NCI-H82 treated with DMSO at 0.1 percent for 48 hours (cell line): ENCODE results near the gene LAMB1.
"Not testable (repeated sequence)": the region's sequence is repeated elsewhere in the genome, so short reads cannot be mapped to it uniquely, and the experiment has no call there.

ENCODE experiments used
- DNase-seq: peaks from one replicate; lab custom pipeline; 2025; ENCODE audit not compliant: unreplicated experiment; lab: John Stamatoyannopoulos, UW

LAMB1 gene

DNA sequence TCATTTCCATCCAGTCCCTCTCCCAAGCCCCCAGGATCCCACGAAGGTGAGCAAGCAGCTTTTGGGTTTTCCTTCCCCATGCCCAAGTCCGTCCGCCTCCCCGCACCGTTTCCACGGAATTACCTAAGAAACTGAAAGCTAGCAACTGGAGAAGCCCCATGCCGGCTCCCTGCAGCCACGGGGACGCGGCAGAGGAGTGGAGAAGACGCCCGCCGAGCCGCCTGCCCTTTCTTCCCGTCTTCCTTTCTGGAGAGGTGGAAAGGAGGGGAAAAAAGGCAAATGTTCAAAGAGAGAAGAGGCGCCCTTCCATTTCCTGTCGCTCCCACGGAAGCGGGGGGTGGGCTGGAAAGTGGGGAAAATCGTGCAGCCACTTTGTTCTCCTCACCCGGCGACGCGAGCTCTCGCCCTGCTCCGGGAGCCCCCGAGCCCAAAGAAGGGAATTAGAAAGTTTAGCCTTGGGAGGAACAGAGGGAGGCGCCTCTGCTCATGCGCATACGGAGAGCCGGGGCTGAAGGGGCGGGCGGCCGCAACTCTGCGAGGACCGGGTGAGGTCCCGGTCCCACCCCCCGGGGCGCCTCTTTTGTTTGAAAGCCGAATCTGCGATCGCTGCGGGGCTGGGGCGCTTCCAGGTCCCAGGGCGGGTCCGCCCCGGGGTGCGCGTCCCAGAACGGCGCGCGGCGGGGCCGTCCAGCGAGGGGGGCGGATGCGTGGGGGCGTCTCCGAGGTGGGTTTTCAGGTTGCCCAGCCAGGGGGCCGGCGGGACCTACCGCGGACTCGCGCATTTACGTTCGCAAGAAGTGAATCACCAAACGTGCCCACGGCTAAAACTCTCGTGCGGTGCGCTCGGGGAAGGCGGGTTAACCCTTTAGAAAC lies at the start of gene LAMB1:
TSS of gene LAMB1 (minus strand) at position 436 of the 873 bp plus-strand sequence. CDS start at position 160, 276 bp downstream.
- peak; percentile 43 for DNase-seq

DNA sequence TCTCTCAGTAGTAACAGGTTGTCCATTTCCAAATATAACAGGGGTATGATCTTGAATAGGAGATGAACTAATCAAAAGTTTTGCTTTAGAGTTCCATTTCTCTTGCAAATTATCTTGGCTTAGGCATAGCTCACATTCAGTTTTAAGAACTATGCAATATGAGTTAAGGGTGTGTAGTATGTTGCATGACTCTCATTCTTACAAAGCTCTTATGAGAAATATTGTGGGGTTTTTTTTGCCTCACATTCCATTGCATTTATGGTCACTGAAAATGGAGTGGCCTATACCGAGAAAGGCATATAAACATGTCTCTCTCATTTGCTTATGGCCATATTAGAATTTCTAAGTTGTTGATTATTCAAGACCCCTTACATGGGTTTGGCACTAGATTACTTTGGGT lies 48.5 kb upstream of the LAMB1 start:
- no peak for DNase-seq

DNA sequence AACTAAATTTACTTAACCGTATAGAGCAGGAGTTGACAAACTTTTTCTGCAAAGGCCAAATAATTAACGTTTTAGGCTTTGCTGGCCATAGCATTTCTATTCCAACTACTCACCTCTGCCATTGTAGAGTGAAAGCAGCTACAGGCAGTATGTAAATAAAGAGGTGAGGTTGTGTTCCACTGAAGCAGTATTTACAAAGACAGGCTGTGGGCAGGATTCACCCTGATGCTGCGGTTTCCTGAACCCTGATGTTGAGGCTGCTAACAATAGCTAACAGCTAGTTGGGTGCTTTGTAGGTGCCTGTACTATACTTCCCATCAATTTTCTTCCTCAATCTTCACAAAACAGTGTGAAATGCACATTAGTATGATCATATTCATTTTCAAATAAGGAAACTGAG lies 47.0 kb upstream of the LAMB1 start:
- DNase-seq = no peak

DNA sequence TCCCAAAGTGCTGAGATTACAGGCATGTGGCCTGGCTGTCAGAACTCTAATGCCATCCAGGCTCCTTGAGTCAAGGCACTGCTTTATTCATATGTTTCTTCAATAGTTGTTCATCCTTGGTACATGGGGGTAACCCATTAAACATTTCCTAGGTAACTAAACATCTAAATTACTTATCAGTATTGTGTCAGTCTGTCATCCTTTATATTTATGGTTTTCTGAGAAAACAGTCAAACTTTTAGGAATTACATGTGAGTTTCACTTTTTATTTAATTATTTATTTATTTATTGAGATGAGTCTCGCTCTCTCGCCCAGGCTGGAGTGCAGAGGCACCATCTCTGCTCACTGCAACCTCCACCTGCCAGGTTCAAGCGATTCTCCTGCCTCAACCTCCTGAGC lies 45.5 kb upstream of the LAMB1 start:
- DNase-seq = no peak

DNA sequence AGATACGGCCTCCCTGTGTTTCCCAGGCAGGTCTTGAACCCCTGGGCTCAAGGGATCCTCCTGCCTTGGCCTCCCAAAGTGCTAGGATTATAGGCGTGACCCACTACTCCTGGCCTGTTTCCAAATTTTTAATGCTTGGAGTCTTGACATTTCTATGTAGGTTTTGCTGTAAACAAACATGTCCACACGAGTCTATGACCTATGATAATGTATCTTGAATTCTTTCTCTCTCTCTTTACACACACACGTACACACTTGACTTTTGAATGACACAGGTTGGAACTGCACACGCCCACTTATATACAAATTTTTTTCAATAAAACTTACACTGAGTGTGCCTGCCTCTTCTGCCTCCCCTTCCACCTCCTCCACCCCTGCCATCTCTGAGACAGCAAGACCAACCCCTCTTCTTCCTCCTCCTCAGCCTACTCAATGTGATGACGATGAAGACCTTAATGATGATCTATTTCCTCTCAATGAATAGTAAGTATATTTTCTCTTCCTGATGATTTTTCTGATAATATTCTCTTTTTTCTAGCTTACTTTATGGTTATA lies 44.1 kb upstream of the LAMB1 start:
- no peak for DNase-seq

DNA sequence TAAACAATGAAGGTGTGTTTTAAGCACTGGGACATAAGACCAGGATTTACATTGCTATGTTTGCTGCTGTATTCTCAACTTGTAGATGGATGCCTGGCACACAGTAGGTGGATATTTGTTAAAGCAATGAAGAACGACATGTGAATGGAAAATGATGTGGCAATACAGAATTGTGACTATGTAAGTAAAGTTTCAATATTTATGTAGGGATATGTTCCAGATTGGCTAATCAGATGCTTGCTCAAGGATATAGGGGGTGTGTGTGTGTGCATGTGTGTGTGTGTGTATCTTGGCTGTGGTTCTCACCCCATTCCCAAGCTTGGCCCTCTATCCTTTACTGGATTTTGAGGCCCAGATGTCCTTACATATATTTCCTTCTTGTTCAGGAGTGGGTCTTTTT lies 42.7 kb upstream of the LAMB1 start:
- DNase-seq = no peak

DNA sequence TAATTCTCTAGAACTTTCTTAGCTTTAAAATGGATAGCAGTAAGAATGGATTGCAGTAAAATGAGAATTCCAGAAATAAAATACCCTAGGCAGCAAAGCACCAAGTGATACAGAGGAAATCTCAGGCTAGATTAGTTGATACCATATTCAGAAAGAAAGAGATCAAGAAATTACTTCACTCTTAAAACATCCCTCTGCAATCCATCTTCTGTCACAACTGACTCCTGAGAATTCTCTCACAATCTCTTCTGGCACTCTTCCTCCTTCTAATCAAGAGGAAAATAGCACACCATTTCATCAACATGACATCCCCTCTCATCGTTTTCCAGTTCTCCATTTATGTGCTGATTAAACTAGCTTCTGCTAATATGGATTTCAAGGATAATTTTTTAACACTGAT lies 42.2 kb upstream of the LAMB1 start:
- no peak for DNase-seq

DNA sequence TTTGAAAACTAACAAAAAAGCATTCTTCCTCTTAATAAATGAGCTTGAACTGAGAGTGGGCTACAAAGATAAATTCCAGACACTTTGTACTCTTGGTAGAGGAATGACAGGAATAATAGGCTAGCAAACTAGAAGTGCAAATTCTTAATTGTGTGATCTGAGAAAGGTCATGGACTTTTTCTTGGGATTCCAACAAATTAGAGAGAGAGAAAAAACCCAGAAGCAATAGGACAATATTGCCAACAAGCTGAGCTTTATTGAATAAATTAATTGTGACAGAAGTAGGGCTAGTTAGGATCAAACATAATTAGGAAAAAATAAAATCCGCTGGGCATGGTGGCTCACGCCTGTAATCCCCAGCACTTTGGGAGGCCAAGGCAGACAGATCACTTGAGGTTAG lies 41.4 kb upstream of the LAMB1 start:
- no peak for DNase-seq

DNA sequence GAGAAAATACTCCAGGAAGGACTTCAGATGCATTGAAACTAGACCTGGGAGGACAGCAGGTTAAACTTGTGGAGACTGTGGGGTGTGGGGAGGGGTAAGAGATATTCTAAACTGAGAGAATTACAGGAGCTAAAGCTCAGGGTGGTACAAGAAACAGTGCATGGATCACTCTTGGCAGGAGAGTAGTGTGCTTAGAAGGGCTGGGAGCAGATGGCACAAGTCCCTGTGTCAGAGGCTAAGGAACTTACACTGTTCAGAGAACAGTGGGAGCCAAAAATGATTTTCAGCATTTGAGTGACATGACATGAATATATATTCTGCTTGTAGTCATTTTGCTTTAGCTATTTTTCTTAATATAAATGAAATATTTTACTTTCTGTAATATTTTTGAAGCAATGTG lies 36.0 kb upstream of the LAMB1 start:
- DNase-seq = peak; percentile 62

DNA sequence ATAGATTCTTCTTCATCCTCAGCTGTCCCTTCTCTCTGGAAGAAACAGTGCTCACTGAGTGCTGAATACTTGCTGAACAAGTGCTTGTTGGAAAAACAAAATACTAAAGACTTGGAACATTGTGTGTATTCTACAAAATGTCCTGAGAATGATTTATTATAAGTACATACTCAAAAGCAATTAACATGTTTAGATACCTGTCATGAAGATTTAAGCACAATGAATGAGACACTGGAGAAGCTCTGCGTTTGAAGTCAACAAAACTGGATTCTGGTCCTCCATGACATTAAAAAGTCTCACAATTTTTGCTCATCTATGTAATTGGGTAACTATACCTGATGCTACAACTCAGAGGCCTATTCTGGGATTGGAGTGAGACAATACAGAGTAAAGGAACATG lies 34.8 kb upstream of the LAMB1 start:
- DNase-seq = no peak

DNA sequence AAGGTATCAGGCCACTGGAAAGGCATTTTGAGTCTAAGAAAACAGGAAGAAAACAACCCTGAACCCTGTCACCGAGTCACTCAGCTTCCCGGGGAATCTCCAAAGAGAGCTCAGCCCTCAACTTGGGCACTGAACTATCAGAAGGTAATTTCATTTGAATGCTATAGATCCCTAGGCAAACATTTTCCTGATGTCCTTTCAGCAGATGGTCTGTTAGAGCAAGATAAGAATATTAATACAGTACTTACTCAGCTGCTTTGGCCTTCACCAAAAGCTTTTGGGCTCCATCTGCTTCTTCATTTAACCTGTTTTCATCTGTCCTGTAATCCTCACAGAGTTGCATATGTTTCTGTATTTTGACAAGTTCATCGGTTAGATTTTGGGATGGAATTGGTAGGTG lies 34.2 kb upstream of the LAMB1 start:
- DNase-seq = peak; percentile 99

DNA sequence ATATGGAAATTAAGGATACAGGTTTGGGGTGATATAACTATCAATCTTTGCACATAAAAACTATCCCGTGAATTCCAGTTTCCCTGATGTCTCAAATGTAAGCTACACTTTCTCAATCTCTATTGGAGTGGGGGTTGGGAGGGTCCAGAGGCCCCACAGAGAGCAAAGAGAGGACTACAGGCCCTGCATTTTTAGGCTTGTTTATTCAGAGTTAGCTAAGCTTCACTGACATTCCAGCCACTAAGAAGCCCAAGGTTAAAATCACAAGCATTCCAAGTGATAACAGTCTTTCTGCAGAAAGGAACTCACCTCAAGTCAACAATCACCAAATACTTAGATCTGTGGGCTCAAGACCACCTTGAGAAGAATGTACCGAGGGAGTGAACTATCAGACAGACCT lies 31.6 kb upstream of the LAMB1 start:
- DNase-seq = no peak

DNA sequence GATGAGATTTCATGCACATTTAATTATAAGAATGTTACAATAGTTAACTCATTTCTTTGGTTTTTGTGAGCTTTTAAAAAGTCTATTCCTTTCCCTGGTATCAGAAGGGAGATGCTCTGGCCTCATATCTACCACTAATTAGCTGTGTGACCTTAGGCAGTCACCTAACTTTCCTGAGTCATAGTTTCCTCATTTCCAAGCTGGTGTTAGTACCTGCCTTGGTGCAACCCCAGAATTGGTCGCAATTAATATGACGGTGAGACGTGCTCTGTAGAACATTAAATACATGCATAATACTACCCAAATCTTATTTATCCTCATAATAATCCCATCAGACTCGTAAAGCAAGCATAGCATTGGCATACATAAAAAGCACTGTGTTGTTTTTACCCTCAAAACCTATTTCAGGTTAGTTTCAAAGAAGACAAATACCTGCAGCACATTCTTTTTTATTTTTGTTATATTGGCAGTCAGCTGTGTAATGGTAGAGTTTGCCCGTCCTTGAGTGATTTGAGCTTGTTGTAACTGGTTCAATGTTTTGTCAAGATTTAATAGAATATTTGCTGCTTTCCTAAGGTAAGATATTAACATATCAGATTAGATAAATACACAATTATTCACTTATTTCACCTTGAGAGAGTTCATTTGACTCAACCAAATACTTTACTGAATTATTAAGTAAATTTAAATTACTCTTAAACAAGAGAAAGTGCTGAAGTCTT lies 31.0 kb upstream of the LAMB1 start:
- DNase-seq = no peak

DNA sequence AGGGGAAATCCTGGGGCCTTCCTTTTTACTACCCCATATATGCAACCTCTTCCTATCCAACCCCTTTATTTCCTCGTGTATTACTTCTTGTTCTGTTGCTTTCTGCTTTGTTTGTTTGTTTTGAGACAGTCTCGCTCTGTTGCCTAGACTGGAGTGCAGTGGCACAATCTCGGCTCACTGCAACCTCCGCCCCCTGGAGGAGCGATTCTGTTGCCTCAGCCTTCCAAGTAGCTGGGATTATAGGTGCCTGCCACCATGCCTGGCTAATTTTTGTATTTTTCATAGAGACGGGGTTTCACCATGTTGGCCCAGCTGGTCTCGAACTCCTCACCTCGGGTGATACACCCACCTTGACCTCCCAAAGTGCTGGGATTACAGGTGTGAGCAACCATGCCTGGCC lies 30.3 kb upstream of the LAMB1 start:
- DNase-seq = not testable (repeated sequence)

DNA sequence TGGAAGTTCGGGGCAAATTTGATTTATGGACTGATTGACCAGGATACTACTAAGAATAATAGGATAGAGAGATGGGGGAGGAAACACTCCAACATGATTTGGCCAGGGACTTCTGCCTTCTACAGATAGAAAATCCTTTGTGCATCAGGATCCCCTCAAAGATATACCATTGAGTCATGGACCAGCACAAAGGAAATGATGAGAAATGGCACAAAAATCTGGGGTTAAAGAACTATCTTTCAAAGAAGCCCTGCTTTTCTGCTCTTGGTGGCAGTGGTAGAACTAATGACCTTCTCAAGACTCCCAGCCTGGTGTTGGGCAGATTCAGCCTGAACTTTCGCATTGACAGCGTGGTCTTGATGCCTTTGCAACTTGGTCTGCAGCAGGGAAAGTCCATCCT lies 27.6 kb upstream of the LAMB1 start:
- DNase-seq = no peak

DNA sequence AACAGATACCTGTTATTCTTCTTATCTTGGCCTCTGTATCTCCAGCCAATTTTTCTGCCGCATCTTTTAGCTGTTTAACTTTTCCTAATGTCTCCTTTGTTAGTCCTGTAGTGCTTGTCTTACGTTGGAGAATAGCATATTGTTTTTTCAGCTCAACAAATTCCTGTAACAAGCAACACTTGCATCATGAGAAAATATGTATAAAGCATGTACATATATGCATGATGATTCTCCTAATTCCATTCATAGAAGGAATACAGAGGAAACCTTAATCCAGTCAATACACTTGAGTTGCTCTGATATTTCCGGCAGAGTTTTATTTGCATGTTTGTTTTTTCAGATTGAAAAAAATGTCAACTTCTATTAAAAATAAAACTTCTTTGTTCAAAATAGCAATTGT lies 26.1 kb upstream of the LAMB1 start:
- no peak for DNase-seq

DNA sequence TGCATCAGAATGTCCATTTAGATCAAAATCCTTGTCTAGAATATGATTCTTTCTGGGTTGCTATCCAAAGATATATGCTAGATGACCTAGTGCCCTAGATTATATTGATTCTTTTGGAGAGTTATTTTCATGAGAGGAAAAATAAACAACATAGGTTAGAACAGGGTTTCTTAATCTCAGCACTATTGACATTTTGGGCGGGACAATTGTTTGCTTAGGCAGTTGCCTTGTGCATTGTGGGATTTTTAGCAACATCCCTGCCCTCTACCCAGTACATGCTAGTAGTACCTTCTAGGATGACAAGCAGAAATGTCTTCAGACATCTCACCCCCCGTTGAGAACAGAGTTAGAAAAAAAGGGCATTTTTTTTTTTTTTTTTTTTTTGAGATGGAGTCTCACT lies 25.1 kb upstream of the LAMB1 start:
- DNase-seq = no peak

DNA sequence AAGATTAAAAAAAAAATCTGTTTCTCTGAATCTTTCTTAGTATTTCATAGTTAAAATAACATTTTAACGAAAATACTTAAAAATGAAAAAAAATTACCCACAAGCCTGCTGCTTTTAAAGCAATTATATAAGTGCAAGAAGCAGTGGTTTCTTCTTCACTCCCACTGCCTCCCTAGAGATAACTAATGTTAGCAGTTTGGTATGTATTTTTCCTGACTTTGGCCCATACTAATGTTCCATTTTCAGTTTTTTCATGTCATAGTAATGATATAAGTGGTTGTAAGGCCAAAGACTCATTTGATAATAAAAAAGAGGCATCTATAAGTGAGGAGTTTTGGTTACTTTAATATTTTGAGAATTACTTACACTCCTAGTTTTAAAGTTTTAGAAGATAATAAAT lies 24.3 kb upstream of the LAMB1 start:
- no peak for DNase-seq

DNA sequence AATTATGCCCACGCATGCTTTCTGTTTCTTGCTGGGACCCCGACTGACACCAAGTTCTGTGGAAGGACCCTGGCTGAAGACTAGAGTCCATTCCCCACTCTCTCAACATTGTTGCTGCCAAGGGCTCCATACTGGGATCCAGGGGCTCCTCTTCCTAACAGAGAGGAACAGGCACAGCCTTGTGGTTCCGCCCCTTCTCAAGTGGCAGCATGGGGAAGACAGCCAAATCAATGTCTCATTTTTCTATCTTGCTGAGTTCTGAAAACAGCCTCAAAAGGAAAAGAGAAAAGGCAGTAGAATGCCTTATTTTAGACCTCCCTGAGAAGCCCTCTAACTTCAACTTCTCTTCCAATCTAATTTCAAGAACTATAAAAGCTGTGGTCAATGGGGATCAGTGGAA lies 23.7 kb upstream of the LAMB1 start:
- DNase-seq = no peak

DNA sequence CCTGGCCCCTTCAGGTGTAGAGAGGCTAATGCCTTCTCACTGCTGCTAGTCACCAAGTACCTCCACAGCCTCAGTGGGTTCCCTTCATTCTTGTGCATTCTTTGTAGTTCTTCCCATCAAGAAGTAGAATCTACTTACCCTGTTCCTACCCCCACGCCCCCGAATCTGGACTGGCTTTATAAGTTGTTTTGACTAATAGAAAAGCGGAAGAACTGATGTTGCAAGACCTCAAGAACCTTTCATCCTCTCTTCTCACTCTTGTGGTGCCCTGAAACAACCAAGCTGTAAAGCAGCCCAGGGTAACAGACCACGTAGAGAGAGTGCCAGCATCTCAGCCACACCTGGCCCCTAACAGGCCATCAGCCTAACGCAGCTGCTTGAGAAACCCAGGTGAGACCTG lies 23.2 kb upstream of the LAMB1 start:
- DNase-seq = no peak

DNA sequence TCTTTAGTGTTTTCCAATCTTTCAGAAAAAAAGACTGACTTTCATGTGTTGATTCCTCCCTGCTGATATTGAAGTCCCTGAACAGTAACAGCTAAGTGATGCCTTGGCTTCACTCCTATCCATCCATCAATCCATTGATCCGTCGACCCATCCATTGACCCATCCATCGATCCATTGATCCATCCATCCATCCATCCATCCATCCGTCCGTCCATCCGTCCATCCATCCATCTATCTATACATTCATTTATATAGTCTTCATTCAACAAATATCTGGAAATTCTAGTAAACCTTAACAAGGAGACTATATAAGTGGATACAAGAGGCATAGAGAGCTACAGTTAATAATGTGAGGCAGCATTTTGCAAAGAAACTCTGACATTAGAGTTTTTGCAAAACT lies 21.6 kb upstream of the LAMB1 start:
- DNase-seq = no peak

DNA sequence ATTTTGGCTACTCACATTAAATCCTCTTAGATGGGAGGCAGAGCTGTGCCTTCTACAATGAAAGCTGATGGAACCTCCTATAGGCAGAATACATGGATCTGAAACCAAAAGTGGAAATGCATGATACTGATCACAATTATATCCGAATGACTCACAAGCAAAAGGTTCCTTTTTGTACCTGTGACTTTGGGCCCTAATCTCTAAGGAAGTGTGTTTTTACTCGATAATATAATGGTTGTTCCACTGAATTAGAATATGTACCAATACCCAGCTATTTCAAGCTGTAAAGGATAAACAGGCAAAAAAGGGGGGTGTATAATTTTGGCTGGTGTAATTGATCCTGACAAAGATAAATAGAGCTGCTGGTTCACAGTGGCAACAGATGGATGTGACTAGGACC lies 17.6 kb upstream of the LAMB1 start:
- DNase-seq = no peak
